ENCODE measurements around the gene VPS51.
A peak's percentile ranks its signal among the peaks of the same experiment; 100 is the strongest.
"Not testable (repeated sequence)": the region's sequence is repeated elsewhere in the genome, so short reads cannot be mapped to it uniquely, and the experiment has no call there.

VPS51 gene

GRCh38 chr11:65108469-65109123 lies 12.6 kb downstream of the VPS51 start:
- DNase-seq = no peak

- no peak for DNase-seq
Measured at GRCh38 chr11:65109231-65110198, 13.5 kb downstream of the VPS51 start.

- peak; percentile 80 to 96 (median 85) for DNase-seq
Measured at GRCh38 chr11:65110354-65110861, 14.4 kb downstream of the VPS51 start.

GRCh38 chr11:65111159-65111743 lies 15.2 kb downstream of the VPS51 start:
- DNase-seq = no peak

GRCh38 chr11:65111744-65112545 lies 15.9 kb downstream of the VPS51 start, which contains the start of gene TM7SF2:
Gene TM7SF2, plus strand, starts transcription at chr11:65111872. Its CDS starts 144 bp downstream, at chr11:65112016.
- DNase-seq = peak; percentile 92 to 95 (median 93)

- peak; percentile 53 to 78 (median 70) for DNase-seq
Measured at GRCh38 chr11:65112546-65113360, 16.7 kb downstream of the VPS51 start.

- no peak for DNase-seq
Measured at GRCh38 chr11:65113361-65113756, 17.3 kb downstream of the VPS51 start.

- DNase-seq = no peak
Measured at GRCh38 chr11:65113839-65114238, 17.8 kb downstream of the VPS51 start.

GRCh38 chr11:65114538-65115171 lies 18.6 kb downstream of the VPS51 start:
- no peak for DNase-seq

- no peak for DNase-seq
Measured at GRCh38 chr11:65115361-65116082, 19.5 kb downstream of the VPS51 start.

- peak in 2 of 5 donors; percentile 55 to 76 for DNase-seq
Measured at GRCh38 chr11:65116370-65117205, 20.6 kb downstream of the VPS51 start.

GRCh38 chr11:65117206-65118096 lies 21.4 kb downstream of the VPS51 start, which contains the start of gene ZNHIT2:
Gene ZNHIT2, minus strand, starts transcription at chr11:65117701. Its CDS starts 48 bp downstream, at chr11:65117653.
- DNase-seq = peak; percentile 99 to 100 (median 99)

GRCh38 chr11:65118097-65118837 lies 22.3 kb downstream of the VPS51 start:
- DNase-seq = no peak

GRCh38 chr11:65118891-65119669 lies 23.1 kb downstream of the VPS51 start:
- DNase-seq = not testable (repeated sequence)

GRCh38 chr11:65119670-65119995 lies 23.6 kb downstream of the VPS51 start:
- no peak for DNase-seq

GRCh38 chr11:65120831-65121230 lies 24.8 kb downstream of the VPS51 start:
- no peak for DNase-seq

Data from T-helper 1 cell (primary cell).